Urothelium cell line (cell line): ENCODE measurements around the gene ISY1.
"Not testable (repeated sequence)": the region's sequence is repeated elsewhere in the genome, so short reads cannot be mapped to it uniquely, and the experiment has no call there.

Source experiments
- DNase-seq: peaks from one replicate; pipeline ENCODE4 v3.0.0; 2011; ENCODE audit warnings: low spot score, mixed read lengths
- FAIRE-seq: peaks from 2 replicates; lab custom pipeline; 2011; peaks lifted over from hg19 to GRCh38; lab: Jason Lieb, UNC

Gene ISY1

DNA sequence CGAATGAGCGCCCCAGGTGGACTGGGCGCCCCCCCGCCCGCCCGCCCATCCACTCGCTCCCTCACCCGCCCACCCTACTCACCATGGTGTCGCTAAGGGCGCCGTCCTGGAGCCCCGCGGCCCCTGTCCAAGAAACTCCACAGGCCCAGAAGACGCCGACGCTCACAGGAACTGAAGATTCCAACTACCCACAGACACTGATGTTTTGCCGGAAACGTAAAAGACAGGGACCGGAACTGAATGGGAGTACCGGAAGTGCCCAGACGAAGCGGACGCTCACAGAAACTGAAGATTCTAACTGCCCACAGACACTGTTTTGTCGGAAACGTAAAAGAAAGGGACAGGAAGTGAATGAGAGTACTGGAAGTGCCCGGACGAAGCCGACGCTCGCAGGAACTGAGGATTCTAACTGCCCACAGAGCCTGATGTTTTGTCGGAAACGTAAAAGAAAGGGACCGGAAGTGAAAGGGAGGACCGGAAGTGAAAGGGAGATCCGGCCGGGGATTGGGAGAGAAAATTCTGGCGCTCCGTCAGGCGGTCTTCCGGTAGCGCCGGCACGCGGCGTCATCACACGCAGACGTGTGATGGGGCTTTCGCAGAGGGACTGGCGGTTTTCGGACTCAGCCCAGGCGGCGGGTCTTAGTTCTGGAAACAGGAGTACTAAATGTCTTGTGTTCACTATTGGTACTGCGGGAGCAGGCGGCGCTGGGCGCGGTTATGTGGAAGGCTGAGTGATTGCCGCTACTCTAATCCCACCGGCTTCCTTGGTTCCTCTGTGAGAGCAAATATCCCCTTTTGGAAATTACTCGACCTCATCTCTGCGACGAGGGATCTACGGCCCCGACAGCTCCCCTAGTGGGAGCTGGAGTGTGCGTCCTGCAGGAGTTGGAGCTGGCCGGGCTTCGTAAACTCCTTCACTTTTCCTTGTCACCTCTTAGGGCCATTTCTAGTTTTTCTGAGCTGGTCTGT, at the start of gene ISY1:
TSS of gene ISY1 (minus strand) at position 173 of the 969 bp plus-strand sequence. CDS start at position 85, 88 bp downstream.
- DNase-seq (peak; percentile 96), FAIRE-seq (no peak)

DNA sequence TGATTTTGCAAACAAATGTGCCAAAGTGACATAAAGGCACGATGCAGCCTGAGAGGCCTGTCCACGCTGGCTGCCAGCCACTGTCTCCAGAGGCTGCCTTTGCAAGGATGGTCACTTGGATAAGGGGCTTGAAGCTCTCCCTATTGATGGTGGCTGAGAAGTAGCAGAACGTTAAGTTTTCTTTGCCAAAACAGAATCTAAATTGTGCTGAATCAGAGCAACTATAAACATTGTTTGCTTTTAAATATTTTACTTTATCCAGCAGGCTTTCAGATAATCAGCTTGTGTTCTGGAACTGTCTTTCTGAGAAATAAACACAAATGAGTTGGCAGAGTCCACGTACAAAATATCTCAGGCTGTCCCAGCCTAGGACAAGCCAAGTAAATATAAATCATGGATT, 46.6 kb upstream of the ISY1 start:
- DNase-seq (no peak), FAIRE-seq (no peak)

DNA sequence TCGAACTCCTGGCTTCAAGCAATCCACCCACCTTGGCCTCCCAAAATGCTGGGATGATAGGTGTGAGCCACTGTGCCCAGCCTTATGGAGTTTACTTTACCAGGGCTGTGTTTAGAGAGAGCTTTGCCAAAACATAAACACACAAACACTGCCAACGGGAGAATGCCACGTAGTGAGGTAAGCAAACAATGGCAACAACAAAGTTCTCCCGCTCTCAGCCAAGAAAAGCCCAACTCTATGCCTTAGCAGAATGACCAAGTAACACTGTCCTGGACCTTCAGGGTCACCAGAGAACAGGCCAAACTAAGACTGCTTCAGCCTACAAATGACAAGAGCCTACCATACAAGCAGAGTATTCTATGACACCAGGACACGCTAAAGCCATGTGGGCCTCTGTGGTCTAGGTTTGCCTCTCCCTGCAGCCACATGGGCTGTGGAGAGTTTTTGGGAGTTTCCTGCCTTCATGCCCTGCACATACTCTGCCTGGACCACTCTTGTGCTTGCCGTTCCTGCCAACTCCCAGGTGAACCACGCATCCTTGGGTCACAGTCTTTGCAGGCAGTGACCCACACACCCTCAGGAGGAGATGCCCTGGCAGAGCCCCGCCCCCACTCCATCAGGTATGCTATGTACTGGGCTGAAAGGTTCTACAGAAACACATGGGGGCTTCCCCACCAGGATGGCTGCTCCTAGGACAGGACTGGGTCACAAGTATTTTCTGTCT, 44.4 kb upstream of the ISY1 start:
- FAIRE-seq (no peak), DNase-seq (no peak)

GRCh38 chr3:129204473-129204872, 43.6 kb upstream of the ISY1 start:
- FAIRE-seq (no peak), DNase-seq (no peak)

- no peak for DNase-seq
- no peak for FAIRE-seq
Measured at GRCh38 chr3:129199366-129199765, 38.5 kb upstream of the ISY1 start.

DNA sequence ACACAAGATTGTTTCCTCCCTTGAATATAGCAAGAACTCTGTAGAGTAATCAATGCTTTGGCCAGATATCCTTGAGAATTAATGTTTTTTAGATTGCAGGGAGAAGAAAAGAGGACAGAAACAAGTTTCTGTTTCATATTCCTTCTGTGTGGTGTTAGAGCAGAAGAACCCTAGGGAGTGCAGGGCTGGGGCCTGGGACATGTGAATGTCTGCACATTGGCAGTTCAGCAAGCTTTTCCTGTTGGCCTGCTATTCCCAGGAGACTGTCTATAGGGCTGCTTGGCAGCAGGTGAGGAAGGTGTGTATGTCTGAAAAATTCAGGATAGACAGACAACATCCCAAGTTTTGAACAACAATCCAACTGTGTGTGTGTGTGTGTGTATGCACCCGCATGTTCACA, 36.5 kb upstream of the ISY1 start:
- FAIRE-seq: no peak

DNA sequence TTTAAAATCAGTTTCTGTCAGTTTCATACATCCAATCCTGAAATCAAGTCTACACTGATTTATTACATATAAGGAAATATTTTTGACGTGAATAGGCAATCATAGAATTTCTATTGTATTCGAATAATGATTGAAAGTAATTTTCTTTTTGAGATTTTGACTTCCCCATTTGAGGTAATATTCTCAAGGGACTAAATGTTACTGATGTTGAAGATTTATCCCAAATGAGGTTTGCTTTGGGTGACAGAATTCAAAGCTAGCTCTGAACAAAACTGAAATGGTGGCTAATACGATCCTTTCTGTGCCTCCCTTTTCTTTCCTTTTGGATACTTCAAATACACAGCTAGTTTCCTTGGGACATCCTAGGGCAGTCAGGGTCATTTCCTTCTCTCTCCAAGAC, 35.7 kb upstream of the ISY1 start:
- no peak for FAIRE-seq
- DNase-seq: no peak

More for the DNA sequence above, 36.5 kb upstream of the ISY1 start:
- no peak for DNase-seq

DNA sequence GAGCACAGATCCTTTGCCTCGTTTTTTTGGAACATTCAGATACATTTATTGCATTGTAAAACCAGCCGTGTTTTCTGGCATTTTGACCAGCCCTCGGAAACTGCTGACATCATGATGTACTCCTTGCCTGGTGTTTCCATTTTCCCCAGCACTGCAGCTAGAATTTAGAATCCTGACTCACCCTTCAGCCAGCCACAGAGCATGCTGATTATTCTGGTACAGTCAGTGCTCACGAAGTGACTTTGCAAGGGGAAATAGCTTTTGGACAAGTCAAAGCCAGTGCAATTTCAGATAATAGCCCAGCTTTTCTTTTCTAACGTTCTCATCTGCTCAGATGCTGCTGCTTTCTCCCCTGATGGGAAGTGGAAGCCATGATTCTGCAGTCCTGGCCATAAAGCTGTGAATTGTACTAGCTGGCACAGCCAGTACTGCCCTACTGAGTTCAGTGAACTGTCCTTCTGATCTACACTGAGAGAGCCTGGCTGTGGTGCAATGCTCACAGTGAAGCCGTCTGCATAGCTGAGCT, 34.9 kb upstream of the ISY1 start:
- FAIRE-seq (no peak), DNase-seq (peak; percentile 63)

GRCh38 chr3:129189793-129190192, 28.9 kb upstream of the ISY1 start:
- FAIRE-seq, DNase-seq: not testable (repeated sequence)

DNA sequence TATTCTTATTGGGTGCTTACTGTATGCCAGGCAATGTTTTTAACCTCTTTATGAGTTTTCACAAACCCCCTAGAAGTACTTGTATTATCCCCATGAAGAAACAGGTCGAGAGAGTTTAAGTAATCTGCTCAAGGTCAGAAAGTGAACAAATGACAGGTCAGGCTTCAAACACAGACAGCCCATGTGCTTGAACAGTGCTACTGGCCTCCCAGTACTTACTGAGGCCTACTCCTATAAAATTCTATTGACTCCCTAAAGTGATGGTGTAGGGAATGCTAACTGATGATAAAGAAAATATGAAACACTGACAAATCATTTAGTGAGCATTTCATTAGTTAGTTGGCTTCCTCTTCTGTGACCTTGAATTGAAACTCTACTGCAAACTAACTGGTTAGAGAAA, 27.0 kb upstream of the ISY1 start:
- no peak for FAIRE-seq
- DNase-seq: no peak

GRCh38 chr3:129185783-129186182, 24.9 kb upstream of the ISY1 start:
- no peak for FAIRE-seq
- DNase-seq: no peak

- not testable (repeated sequence) for FAIRE-seq, DNase-seq
Measured at GRCh38 chr3:129184784-129185542, 24.1 kb upstream of the ISY1 start.

DNA sequence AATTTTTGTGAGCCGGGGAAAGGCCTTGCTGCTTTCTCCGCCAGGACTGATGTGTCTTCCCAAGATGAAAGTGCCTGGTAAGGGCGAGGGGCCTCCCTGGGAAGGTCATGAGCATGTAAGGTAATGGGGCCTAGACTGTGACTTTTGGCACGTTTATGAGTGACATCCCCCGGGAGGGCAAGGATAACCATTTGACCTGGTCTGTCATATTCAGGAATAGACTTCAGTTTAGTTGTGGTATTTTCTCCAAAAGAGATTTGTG, 23.5 kb upstream of the ISY1 start:
- peak; percentile 33 for DNase-seq
- FAIRE-seq: no peak

- FAIRE-seq (peak; percentile 59), DNase-seq (peak; percentile 98)
Measured at GRCh38 chr3:129183569-129184395, 22.9 kb upstream of the ISY1 start, which contains the start of gene CNBP. Gene CNBP, minus strand, starts transcription at chr3:129183896. Its CDS starts 12,139 bp downstream, at chr3:129171757.

GRCh38 chr3:129182390-129183185, 21.7 kb upstream of the ISY1 start:
- FAIRE-seq: no peak
- no peak for DNase-seq

DNA sequence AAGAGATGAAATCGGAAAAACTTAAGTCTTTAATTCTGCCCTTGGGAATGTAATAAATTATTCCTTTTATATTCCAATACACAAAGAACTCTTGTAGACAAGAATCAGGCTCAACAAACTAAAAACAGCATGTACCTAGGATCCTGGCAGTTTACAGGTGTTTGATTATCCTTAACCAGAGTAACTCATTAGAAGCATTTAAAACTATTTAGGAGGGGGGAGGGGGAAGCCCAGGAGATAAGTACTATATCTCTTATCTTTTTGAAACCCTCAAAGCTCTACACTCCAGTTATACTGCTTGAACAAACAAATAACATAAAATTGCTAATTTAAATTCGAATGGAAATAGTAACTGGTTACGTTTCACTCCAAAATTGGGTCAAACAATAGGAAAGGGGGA, 21.0 kb upstream of the ISY1 start:
- DNase-seq: no peak
- no peak for FAIRE-seq

GRCh38 chr3:129180461-129180860, 19.6 kb upstream of the ISY1 start:
- no peak for FAIRE-seq
- no peak for DNase-seq

- DNase-seq: no peak
- FAIRE-seq: no peak
Measured at GRCh38 chr3:129176051-129176450, 15.2 kb upstream of the ISY1 start.

DNA sequence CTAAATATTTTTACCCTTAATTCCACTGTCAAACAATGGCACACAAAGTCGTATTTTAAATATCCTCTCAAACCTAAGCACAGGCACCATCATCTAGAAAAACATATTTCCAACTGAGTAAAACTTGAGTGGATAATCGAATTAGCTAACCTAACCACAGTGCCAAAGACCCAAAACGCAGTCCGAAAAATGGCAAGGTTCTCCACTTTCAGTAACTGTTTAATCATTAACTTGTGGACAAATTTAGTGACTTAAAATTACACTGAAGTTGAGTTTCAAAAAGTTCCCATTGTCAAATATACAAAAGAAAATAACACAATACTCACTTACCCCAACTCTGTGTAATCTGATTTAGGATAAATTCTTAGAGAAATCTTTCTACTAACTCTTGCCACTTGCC, 12.9 kb upstream of the ISY1 start:
- FAIRE-seq: no peak

More for the DNA sequence above, 12.9 kb upstream of the ISY1 start:
- DNase-seq: no peak
